Breast epithelium (tissue), 3 donors: ENCODE measurements around the gene ZNF599.

ENCODE experiments used
- POLR2A ChIP-seq: fragments of 450-650 bp; IDR thresholded peaks from one replicate; pipeline ENCODE4 v1.6.1; 2016; ENCODE audit warnings: antibody characterized with exemption, mild to moderate bottlenecking, moderate library complexity
- POLR2AphosphoS5 ChIP-seq, 3 donors: sonication (generic); formaldehyde crosslinking; IDR thresholded peaks; one replicate each; pipeline ENCODE4 v1.6.1; 2017; ENCODE audit warnings: antibody characterized with exemption in 3 of 3
- TF ChIP-seq, protein P1 (sequence below), 3 donors: fragments of 450-650 bp; IDR thresholded peaks; one replicate each; pipeline ENCODE4 v1.5.1; 2016 to 2017; ENCODE audit warnings: antibody characterized with exemption in 3 of 3, mild to moderate bottlenecking in 3 of 3, moderate library complexity in 3 of 3

DNA sequence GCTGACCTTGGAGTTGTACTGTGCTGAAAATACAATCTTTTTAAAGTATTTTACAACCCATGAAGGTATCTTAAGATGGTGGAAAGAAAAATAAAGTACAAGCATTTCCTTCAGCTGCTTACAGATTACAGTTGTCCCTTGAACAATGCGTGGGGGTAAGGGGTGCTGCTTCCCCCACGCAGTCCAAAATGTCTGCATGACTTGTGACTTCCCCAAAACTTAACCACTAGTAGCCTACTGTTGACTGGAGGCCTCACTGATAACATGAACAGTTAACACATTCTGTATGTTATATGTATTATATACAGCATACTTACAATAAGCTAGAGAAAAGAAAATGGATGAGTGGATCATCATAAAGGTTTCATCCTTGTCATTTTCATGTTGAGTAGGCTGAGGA is 45.3 kb upstream of the ZNF599 start:
- TF ChIP-seq POLR2A: no peak
- TF ChIP-seq, protein P1, sequence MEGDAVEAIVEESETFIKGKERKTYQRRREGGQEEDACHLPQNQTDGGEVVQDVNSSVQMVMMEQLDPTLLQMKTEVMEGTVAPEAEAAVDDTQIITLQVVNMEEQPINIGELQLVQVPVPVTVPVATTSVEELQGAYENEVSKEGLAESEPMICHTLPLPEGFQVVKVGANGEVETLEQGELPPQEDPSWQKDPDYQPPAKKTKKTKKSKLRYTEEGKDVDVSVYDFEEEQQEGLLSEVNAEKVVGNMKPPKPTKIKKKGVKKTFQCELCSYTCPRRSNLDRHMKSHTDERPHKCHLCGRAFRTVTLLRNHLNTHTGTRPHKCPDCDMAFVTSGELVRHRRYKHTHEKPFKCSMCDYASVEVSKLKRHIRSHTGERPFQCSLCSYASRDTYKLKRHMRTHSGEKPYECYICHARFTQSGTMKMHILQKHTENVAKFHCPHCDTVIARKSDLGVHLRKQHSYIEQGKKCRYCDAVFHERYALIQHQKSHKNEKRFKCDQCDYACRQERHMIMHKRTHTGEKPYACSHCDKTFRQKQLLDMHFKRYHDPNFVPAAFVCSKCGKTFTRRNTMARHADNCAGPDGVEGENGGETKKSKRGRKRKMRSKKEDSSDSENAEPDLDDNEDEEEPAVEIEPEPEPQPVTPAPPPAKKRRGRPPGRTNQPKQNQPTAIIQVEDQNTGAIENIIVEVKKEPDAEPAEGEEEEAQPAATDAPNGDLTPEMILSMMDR (IDR thresholded peaks at IDR 0.05): no peak
- no peak for TF ChIP-seq POLR2AphosphoS5 (IDR thresholded peaks at IDR 0.05)
